ENCODE data around the gene TMC1. TPM values are rescaled to one million over a fixed set of nuclear protein-coding genes. Genes with fewer than 3 reads are reported as not detected.

Gene TMC1
- total and polyA plus RNA-seq, 10 of the 15 experiments (the other 5 are each of a cell fraction or from before 2014, with no cell fraction given) = 0.06 to 0.94 (median 0.40) TPM; not detected in 1

- Histone ChIP-seq H3K4me1 (ENCODE audit: control insufficient read depth, insufficient read depth, low read length) (no peaks in the 10 kb centered on the region), H3K27ac (ENCODE audit: control insufficient read depth, insufficient read depth) (no peak overlapping the region), H4K20me1 (ENCODE audit: control insufficient read depth, insufficient read depth) (no peaks in the 10 kb centered on the region), H2AFZ (ENCODE audit: control insufficient read depth, low read depth, low read length) (no peak overlapping the region; the same call in 1 of the 2 replicates), H3K36me3 (ENCODE audit: control insufficient read depth in 2 of 2, insufficient read depth in 2 of 2, low read length in 1 of 2) (no peaks in the 10 kb centered on the region), H3K27me3 (replicated peaks in 1 of 2; ENCODE audit: control insufficient read depth in 2 of 2, insufficient read depth in 2 of 2, low read length in 1 of 2) (no peaks in the 10 kb centered on the region), H3K4me3 (no peak overlapping the region), H3K9ac (ENCODE audit: control insufficient read depth, insufficient read depth, low read length) (no peak overlapping the region), H3K79me2 (ENCODE audit: control insufficient read depth, insufficient read depth, low read length) (no peaks in the 10 kb centered on the region), H3K9me3 (replicated peaks; ENCODE audit: control insufficient read depth, insufficient read depth, low read length) (no peaks in the 10 kb centered on the region), H3K4me2 (ENCODE audit: control insufficient read depth, insufficient read depth) (no peak overlapping the region)
- RAD21 ChIA-PET (ENCODE audit: unreplicated experiment) = interaction anchor here (1.3 kb wide), 1 partner anchor 23 kb away, joined by 4 read pairs; no protein-coding TSS in a partner anchor
- WGBS (ENCODE audit: insufficient coverage, insufficient replicate concordance, low lambda C conversion rate, missing lambda C conversion rate) = 69% methylated on average over 9 of the region's 9 CpGs
- CTCF ChIA-PET = no interaction called here
- in situ Hi-C loops (cut with MboI) (no loop called here), intact Hi-C loops (cut with micrococcal nuclease; ENCODE audit: unreplicated experiment) (no loop called here)
- SMC1A ChIA-PET (ENCODE audit: uncharacterized antibody, unreplicated experiment) = interaction anchor here (0.6 to 1.7 kb wide), 2 partner anchors 14 to 29 kb away, joined by 3 to 5 read pairs; no protein-coding TSS in a partner anchor
- no peak for FAIRE-seq
- DNase-seq (ENCODE audit: low read depth, low spot score) = no peak
- ATAC-seq = no peak
- BruUV-seq (replicated peaks) = no TSS peak
- TF ChIP-seq SRF (IDR thresholded peaks at IDR 0.05; ENCODE audit: low read depth in 2 of 2, low read length in 2 of 2) (no peak), SKIL (IDR thresholded peaks at IDR 0.05; ENCODE audit: low read depth, poor library complexity, severe bottlenecking) (no peak), BHLHE40 (IDR thresholded peaks at IDR 0.05; ENCODE audit: borderline replicate concordance in 1 of 2, low read depth in 2 of 2, low read length in 1 of 2) (no peak), FOS (IDR thresholded peaks at IDR 0.05; ENCODE audit: borderline replicate concordance, extremely low read depth, insufficient read length) (no peak), SMARCA5 (IDR thresholded peaks at IDR 0.05) (no peak), EGR1 (IDR thresholded peaks at IDR 0.05; ENCODE audit: borderline replicate concordance in 1 of 2, low read depth in 2 of 2, low read length in 2 of 2) (no peak), NKRF (conservative IDR thresholded peaks at IDR 0.05) (no peak), MEF2A (IDR thresholded peaks at IDR 0.05; ENCODE audit: insufficient read depth, low read depth, low read length) (no peak)
- POLR2A ChIA-PET = interaction anchor here (1.5 kb wide), 1 partner anchor 12 kb away, joined by 3 read pairs; no protein-coding TSS in a partner anchor
Measured at GRCh38 chr9:72497447-72498046, 23.9 kb upstream of the TMC1 start.

Data from GM12878 (cell line).